GM10266 (cell line): Measurements from ENCODE around the gene PEX19.

Experiments
- DNase-seq: peaks from one replicate; pipeline ENCODE4 v3.0.0; 2012; ENCODE audit errors: extremely low spot score
- TF ChIP-seq, protein P1 (sequence below): IDR thresholded peaks from 2 replicates; pipeline ENCODE4 v1.5.1; 2012; ENCODE audit warnings: mild to moderate bottlenecking, low read depth; ENCODE audit not compliant: control insufficient read depth, insufficient read depth; ENCODE audit errors: missing control alignments

PEX19 gene

DNA sequence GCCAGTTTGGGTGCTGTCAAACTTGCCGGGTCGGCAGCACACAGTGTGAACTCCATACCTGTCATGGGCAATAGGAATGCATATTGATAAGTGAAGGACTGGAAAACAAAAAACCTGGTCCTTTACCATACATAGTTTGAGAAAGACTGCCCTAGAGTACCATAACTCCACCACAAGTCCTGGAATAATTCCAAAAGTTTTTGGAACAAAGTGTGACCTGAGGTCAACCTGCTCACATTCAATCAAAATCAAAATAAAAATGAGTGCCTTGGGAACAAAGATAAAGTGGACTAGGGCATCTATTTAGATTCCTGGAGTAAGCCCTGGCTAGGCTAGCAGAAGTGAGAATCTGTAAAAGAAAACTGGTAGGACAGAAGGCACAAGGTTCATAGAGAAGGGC, 7.6 kb downstream of the PEX19 start:
- no peak for DNase-seq
- TF ChIP-seq, protein P1, sequence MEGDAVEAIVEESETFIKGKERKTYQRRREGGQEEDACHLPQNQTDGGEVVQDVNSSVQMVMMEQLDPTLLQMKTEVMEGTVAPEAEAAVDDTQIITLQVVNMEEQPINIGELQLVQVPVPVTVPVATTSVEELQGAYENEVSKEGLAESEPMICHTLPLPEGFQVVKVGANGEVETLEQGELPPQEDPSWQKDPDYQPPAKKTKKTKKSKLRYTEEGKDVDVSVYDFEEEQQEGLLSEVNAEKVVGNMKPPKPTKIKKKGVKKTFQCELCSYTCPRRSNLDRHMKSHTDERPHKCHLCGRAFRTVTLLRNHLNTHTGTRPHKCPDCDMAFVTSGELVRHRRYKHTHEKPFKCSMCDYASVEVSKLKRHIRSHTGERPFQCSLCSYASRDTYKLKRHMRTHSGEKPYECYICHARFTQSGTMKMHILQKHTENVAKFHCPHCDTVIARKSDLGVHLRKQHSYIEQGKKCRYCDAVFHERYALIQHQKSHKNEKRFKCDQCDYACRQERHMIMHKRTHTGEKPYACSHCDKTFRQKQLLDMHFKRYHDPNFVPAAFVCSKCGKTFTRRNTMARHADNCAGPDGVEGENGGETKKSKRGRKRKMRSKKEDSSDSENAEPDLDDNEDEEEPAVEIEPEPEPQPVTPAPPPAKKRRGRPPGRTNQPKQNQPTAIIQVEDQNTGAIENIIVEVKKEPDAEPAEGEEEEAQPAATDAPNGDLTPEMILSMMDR: no peak

DNA sequence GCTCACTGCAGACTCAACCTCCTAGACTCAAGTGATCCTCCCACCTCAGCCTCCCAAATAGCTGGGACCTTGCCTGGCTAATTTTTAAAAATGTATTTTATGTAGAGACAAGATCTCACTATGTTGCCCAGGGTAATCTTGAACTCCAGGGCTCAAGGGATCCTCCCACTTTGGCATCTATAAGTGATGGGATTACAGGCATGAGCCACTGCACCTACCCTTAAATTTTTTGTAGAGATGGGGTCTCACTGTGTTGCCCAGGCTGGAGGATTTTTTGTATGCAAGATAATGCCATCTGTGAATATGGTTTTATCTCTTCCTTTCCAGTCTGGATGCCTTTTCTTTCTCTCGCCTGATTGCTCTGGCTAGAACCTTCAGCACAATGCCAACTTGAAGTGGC, 13.9 kb downstream of the PEX19 start:
- DNase-seq: no peak
- TF ChIP-seq, protein P1: no peak

DNA sequence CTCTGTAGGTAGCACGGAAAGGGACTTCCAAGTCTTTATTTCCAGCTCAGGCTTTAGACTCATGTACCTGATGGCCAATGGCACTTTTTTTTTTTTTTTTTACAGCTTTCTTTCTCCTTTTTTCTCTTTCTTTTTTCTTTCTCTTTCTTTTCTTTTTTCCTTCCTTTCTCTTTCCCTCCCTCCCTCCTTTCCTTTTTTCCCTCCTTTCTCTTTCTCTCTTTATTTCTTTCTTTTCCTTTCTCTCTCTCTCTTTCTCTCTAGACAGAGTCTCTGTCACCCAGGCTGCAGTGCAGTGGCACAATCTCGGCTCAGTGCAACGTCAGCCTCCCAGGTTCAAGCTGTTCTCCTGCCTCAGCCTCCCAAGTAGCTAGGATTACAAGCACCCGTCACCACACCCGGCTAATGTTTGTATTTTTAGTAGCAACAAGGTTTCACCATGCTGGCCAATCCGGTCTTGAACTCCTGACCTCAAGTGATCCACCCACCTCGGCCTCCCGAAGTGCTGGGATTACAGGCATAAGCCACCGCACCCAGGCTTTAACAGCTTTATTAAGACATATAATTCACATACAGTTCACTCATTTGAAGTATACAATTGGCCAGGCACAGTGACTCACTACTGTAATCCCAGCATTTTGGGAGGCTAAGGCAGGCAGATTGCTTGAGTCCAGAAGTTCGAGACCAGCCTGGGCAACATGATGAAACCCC, 17.5 kb downstream of the PEX19 start:
- DNase-seq: no peak
- TF ChIP-seq, protein P1: no peak

DNA sequence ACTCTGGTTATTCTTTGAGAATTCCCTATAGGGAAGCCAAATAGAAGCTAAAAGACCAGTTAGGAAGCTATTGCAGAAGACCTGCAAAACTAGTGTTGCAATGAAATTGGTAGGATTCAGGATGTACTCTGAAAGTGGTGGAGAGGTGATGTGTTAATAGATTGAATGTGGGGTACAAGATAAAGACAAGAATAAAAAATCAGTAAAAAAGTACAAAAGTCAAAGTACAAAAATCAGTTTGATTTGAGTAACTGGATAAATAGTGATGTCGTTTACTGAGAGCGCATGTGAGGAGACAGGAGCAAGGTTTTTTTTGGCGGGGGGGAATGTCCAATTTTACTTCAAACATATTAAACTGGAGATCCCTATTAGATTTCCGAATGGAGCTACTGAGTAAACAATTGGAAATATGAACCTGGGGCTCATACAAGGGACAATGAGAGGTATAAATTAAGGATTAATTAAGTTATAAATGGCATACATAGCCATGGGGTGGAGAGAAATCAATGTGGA, 20.1 kb downstream of the PEX19 start:
- DNase-seq: no peak
- TF ChIP-seq, protein P1: no peak

DNA sequence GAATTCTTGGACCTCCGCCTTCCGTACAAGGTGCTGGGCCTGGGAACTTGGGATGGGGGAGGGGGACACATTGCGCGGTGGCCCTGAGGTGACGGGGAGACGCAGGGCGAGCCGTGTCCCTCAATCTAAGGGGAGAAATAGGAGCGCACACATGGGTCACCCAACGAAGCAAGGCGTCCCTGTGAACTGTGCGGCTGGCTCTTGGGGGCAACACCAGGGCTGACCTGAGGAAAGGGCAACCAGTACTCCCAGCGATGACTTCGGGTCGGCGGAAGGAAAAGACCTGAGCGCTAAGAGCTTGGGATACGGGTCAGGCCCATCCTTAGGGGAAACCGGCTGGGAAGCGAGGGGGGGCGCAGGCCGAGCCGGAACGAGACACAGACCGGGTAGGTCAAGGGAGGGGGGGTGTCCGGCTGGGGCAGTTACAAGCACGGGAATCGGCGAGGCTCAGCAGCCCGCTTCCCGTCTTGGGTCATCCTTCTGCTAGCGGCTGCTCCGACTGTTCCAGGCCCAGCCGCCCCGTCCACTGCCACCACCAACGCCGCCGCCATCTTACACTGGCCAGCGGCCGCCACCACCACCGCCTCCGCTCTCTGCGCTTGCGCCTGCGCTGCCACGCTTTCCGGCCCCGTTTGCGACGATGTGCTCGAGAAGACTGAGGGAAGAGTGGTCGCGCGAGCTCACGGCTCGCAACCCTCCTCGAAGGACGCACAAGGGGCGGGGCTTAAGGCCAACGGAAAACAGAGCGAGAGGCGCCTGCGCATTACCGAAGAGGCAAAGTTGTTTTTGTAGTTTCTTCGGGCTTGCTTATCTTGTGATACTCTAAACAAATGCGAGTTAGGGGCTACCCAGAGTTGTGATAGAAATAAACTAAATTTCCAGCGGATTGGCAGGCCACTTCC, 22.8 kb downstream of the PEX19 start, which contains the start of gene DCAF8:
DCAF8 (minus strand) TSS at position 657 of the 902 bp plus-strand sequence. CDS start 18,541 bp downstream, outside the sequence.
- TF ChIP-seq, protein P1: no peak

DNA sequence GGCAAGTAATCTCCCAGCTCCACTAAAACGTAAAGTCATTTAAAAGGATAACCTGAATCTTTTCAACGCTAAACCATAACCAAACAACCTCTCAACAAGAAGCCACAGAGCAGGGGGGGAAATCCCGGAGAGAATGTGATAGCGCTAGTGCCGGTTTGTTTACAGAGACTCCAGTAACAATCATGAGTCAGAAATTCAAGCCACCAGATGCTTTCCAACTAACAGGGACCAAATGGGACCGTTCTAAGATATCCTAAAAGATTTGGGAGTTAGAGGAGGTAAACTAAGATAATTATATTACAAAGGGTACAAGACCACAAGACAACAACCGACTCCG, 23.4 kb downstream of the PEX19 start:
- DNase-seq: peak; percentile 60
- TF ChIP-seq, protein P1: no peak

More for the DNA sequence above, 22.8 kb downstream of the PEX19 start, which contains the start of gene DCAF8:
- DNase-seq: peak; percentile 89
